ENCODE measurements around the gene ME1.

The ME1 gene

DNA sequence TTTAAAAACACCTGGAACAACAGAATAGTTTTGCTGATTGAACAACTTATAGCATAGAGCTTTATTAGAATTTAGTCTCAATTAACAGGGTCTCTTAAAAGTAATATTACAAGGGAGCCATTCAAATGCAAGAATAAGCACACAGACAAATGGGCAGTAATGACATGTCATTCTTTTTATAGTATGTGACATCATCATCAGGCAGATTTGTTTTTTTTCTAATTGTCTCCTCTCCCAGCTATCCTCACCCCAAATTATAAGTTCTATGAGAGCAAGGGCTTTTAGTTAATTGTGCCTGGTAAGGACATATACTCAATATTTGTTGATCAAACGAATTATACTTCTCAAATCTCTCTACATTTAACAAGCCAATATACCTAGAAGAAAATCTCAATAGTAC lies 248.7 kb downstream of the ME1 start:
- DNase-seq: no peak
- no peak overlapping the region for H3K27ac Mint-ChIP-seq
- no peaks in the 10 kb centered on the region for H3K9me3 Mint-ChIP-seq
- no peak overlapping the region for H3K4me3 Mint-ChIP-seq
- no peaks in the 10 kb centered on the region for H3K27me3 Mint-ChIP-seq
- no peaks in the 10 kb centered on the region for H3K4me1 Mint-ChIP-seq
- no peak for ATAC-seq

GRCh38 chr6:83180426-83180950 lies 250.4 kb downstream of the ME1 start:
- Mint-ChIP-seq H3K4me1 (no peaks in the 10 kb centered on the region), H3K9me3 (no peaks in the 10 kb centered on the region), H3K27me3 (no peaks in the 10 kb centered on the region), H3K4me3 (no peak overlapping the region), H3K27ac (no peak overlapping the region)
- DNase-seq (no peak), ATAC-seq (no peak)

DNA sequence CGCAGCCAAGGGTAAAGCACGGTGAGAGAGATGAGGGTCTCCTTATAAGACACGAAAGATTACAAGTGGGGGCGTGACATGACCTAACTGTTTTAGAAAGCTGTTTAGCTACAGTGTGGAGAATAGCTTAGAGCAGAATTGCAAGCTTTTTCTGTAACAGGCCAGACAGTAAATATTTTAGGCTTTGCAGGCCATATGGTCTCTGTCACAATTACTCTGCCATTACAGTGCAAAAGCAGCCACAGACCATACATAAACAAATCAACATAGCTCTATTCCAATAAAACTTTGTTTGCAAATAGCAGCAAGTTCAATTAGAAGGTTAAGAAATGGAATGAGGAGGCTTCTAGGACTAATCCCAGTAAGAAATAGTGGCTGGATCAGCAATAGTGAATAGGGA lies 254.6 kb downstream of the ME1 start:
- Mint-ChIP-seq H3K27me3 (no peaks in the 10 kb centered on the region), H3K9me3 (no peaks in the 10 kb centered on the region), H3K27ac (no peak overlapping the region), H3K4me3 (no peak overlapping the region), H3K4me1 (no peaks in the 10 kb centered on the region)
- ATAC-seq (no peak), DNase-seq (no peak)

DNA sequence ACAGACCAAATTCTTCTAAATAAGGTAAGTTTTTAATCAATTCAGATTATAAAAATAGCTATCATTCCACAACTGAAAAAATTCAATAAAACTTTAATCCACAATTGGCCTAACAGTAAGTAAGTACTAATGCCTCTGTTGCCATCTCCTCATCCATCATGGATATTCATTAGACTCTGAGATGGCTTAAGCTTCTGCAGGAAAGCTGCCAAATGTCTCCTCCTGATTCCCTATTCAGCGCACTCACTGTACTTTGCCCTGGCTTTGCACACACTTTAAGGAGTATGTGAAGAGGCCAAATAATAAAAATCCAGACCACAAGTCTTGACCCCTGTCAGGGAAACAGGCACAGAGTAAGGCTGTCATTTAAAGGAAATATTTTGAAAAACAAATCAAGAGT lies 261.3 kb downstream of the ME1 start:
- Mint-ChIP-seq H3K9me3 (no peaks in the 10 kb centered on the region), H3K4me1 (no peaks in the 10 kb centered on the region), H3K27ac (no peak overlapping the region), H3K4me3 (no peak overlapping the region), H3K27me3 (no peaks in the 10 kb centered on the region)
- ATAC-seq (no peak), DNase-seq (no peak)

GRCh38 chr6:83169106-83169505 lies 261.7 kb downstream of the ME1 start:
- Mint-ChIP-seq H3K4me1 (no peaks in the 10 kb centered on the region), H3K27ac (no peak overlapping the region), H3K27me3 (no peaks in the 10 kb centered on the region), H3K4me3 (no peak overlapping the region), H3K9me3 (no peaks in the 10 kb centered on the region)
- no peak for DNase-seq
- ATAC-seq: no peak

DNA sequence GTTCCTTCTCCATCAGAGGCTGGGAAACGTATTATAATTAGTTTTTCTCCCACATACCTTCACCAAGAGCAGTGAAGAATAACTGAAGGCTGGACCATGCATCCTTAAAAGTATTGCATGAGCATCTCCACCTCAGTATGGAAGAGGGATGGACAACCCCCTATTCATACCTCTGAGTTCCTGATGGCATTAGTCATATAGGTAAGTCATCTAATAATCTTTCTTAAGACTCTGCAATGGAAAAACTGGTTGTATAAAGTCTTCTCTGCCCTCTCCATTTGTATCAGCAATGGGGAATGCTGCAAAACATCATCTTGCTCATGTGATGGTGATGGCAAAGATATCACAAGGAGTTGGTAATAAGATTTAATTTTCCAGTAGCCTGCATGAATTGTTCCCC lies 262.3 kb downstream of the ME1 start:
- Mint-ChIP-seq H3K27ac (peak overlapping the region in 1 of 2 donors; percentile 12), H3K4me3 (no peak overlapping the region), H3K9me3 (no peaks in the 10 kb centered on the region), H3K27me3 (no peaks in the 10 kb centered on the region), H3K4me1 (no peaks in the 10 kb centered on the region)
- ATAC-seq (no peak), DNase-seq (no peak)

DNA sequence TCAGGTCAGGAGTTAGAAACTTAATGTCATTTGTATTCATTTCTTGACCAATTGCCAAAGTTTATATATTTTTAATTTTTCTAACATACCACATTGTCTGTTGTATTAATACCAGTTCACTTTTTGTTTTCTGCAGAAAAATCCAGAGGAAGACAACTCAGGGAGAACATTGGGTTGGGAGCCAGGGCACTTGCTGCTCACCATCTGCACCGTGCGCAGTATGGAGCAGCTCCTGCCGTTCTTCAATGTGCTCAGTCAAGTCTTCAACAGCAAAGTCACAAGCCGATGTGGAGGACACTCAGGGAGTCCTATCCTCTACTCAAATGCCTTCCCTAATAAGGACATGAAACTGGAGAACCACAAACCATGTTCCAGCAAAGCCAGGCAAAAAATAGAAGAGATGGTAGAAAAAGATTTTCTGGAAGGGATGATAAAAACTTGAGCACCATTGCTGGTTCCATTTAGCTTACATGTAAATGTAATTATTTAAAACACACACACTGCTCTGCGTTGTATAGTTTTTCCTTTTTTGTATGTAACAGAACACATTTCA lies 263.0 kb downstream of the ME1 start:
- no peak overlapping the region for H3K27ac Mint-ChIP-seq

More for the DNA sequence above, 263.0 kb downstream of the ME1 start:
- DNase-seq: no peak
- H3K4me3 Mint-ChIP-seq: no peak overlapping the region
- no peaks in the 10 kb centered on the region for H3K27me3 Mint-ChIP-seq
- H3K9me3 Mint-ChIP-seq: no peaks in the 10 kb centered on the region
- ATAC-seq: no peak
- no peaks in the 10 kb centered on the region for H3K4me1 Mint-ChIP-seq
